Upper lobe of left lung (tissue), 6 donors: ENCODE data around the gene LONP2. TPM values are rescaled to one million over a fixed set of nuclear protein-coding genes. Genes with fewer than 3 reads are reported as not detected.

Experiments used
- ATAC-seq, 2 donors: fragments of 200-7000 bp; cut with Tn5 transposase; one replicate each; pipeline ENCODE4 v1.9.1; 2022; ENCODE audit warnings: mild to moderate bottlenecking in 2 of 2, moderate library complexity in 2 of 2; ENCODE audit not compliant: low FRiP score in 2 of 2
- DNase-seq, 2 donors: peaks; one replicate each; pipeline ENCODE4 v3.0.0-alpha.2; 2019 to 2020
- H3K27ac ChIP-seq, 4 donors: fragments of 200-600 bp; sonication (generic); one replicate each; pipeline ENCODE4 v1.5.1; 2016 to 2019
- H3K27me3 ChIP-seq, 4 donors: fragments of 200-600 bp; sonication (generic); one replicate each; pipeline ENCODE4 v1.5.1; 2017 to 2019
- H3K36me3 ChIP-seq, 4 donors: fragments of 200-600 bp; sonication (generic); one replicate each; pipeline ENCODE4 v1.5.1; 2016 to 2019
- H3K4me1 ChIP-seq, 4 donors: fragments of 200-600 bp; sonication (generic); one replicate each; pipeline ENCODE4 v1.5.1; 2018 to 2019
- H3K4me3 ChIP-seq, 4 donors: fragments of 200-600 bp; sonication (generic); one replicate each; pipeline ENCODE4 v1.5.1; 2017 to 2019; ENCODE audit warnings: mild to moderate bottlenecking in 2 of 4, moderate library complexity in 1 of 4
- H3K9me3 ChIP-seq, 4 donors: fragments of 200-600 bp; sonication (generic); one replicate each; pipeline ENCODE4 v1.5.1; 2018 to 2019
- CTCF ChIP-seq, 6 experiments: fragments of 450-650 bp in 4 of 6; fragments of 200-600 bp in 2 of 6; sonication (generic) in 2 of 6; IDR thresholded peaks; one replicate each; pipeline ENCODE4 v1.5.1; 2016 to 2019; ENCODE audit warnings: antibody characterized with exemption in 6 of 6
- EP300 ChIP-seq, 4 donors: sonication (generic); formaldehyde crosslinking; IDR thresholded peaks; one replicate each; pipeline ENCODE4 v1.5.1; 2017; ENCODE audit warnings: antibody characterized with exemption in 4 of 4, control low read depth in 2 of 4
- POLR2A ChIP-seq, 4 donors: fragments of 450-650 bp; IDR thresholded peaks; one replicate each; pipeline ENCODE4 v1.5.1; 2016 to 2017; ENCODE audit warnings: antibody characterized with exemption in 4 of 4, mild to moderate bottlenecking in 2 of 4
- POLR2AphosphoS5 ChIP-seq, 2 donors: sonication (generic); formaldehyde crosslinking; IDR thresholded peaks; one replicate each; pipeline ENCODE4 v1.5.1; 2017; ENCODE audit warnings: antibody characterized with exemption in 2 of 2
- WGBS, 2 donors: methylation state at CpG; one replicate each; pipeline ENCODE4 v1.1.5; 2017 to 2018; 5-methylcytosine and 5-hydroxymethylcytosine counted together
- total RNA-seq, 6 donors: library from RNA; depleted of rRNA in 4 of 6; stranded (reverse); fragments of >200 nt in 4 of 6; gene quantifications; one replicate each; pipeline versions ENCODE4 v1.1.0 to v1.2.1, GENCODE V29; 2016 to 2021
- donor health status: DM: no; HTN: no; CAD: no; lungs with moderate emphysema.
- donor health status: DM: no; HTN: yes; CAD: no; lungs with severe emphysema.

Gene LONP2
- total RNA-seq, 6 donors from 2014 or later, result 47.9 to 104 (median 57.8) TPM

- H3K27me3 ChIP-seq, result no peaks in the 10 kb centered on the region
- H3K36me3 ChIP-seq, result no peaks in the 10 kb centered on the region
- no peak for TF ChIP-seq EP300 (IDR thresholded peaks at IDR 0.05)
- no peak for TF ChIP-seq POLR2A (IDR thresholded peaks at IDR 0.05)
- no peak for TF ChIP-seq POLR2AphosphoS5 (IDR thresholded peaks at IDR 0.05)
- TF ChIP-seq CTCF (IDR thresholded peaks at IDR 0.05), result no peak
- WGBS, 2 donors, result 68 to 85% methylated on average over 3 of the region's 3 CpGs
- H3K4me1 ChIP-seq, result no peaks in the 10 kb centered on the region
- ATAC-seq, result no peak
- no peaks in the 10 kb centered on the region for H3K9me3 ChIP-seq
- DNase-seq, result no peak
- H3K4me3 ChIP-seq, result no peak overlapping the region
- H3K27ac ChIP-seq, result no peak overlapping the region
These were observed 32.1 kb upstream of the LONP2 start for GRCh38 chr16:48212033-48212432.

GRCh38 chr16:48215738-48216137, 28.4 kb upstream of the LONP2 start:
- Histone ChIP-seq H3K36me3 (no peaks in the 10 kb centered on the region), H3K27me3 (no peaks in the 10 kb centered on the region), H3K4me1 (no peaks in the 10 kb centered on the region), H3K27ac (no peak overlapping the region), H3K4me3 (no peak overlapping the region), H3K9me3 (no peaks in the 10 kb centered on the region)
- no peak for TF ChIP-seq POLR2A (IDR thresholded peaks at IDR 0.05)
- TF ChIP-seq POLR2AphosphoS5 (IDR thresholded peaks at IDR 0.05), result no peak
- no peak for TF ChIP-seq EP300 (IDR thresholded peaks at IDR 0.05)
- TF ChIP-seq CTCF (IDR thresholded peaks at IDR 0.05), result no peak
- ATAC-seq (no peak), DNase-seq (no peak)
- WGBS, 2 donors, result 70 to 87% methylated on average over 6 of the region's 6 CpGs

- Histone ChIP-seq H3K4me1 (no peaks in the 10 kb centered on the region), H3K27me3 (no peaks in the 10 kb centered on the region), H3K27ac (no peak overlapping the region), H3K9me3 (no peaks in the 10 kb centered on the region), H3K4me3 (no peak overlapping the region), H3K36me3 (no peaks in the 10 kb centered on the region)
- DNase-seq (no peak), ATAC-seq (no peak)
- no peak for TF ChIP-seq POLR2A (IDR thresholded peaks at IDR 0.05)
- no peak for TF ChIP-seq CTCF (IDR thresholded peaks at IDR 0.05)
- TF ChIP-seq POLR2AphosphoS5 (IDR thresholded peaks at IDR 0.05), result no peak
- no peak for TF ChIP-seq EP300 (IDR thresholded peaks at IDR 0.05)
- 74 to 88% methylated on average over 2 of the region's 2 CpGs for WGBS, 2 donors
These were observed 26.4 kb upstream of the LONP2 start for GRCh38 chr16:48217708-48218107.

- whole genome bisulfite sequencing, 2 donors, result 90 to 91% methylated on average over 3 of the region's 3 CpGs
- ATAC-seq, result no peak
- TF ChIP-seq EP300 (IDR thresholded peaks at IDR 0.05), result no peak
- no peak for TF ChIP-seq CTCF (IDR thresholded peaks at IDR 0.05)
- TF ChIP-seq POLR2AphosphoS5 (IDR thresholded peaks at IDR 0.05), result no peak
- TF ChIP-seq POLR2A (IDR thresholded peaks at IDR 0.05), result no peak
- Histone ChIP-seq H3K27ac (no peak overlapping the region), H3K9me3 (no peaks in the 10 kb centered on the region), H3K27me3 (no peaks in the 10 kb centered on the region), H3K4me3 (no peak overlapping the region), H3K4me1 (no peaks in the 10 kb centered on the region), H3K36me3 (no peaks in the 10 kb centered on the region)
- no peak for DNase-seq
These were observed 25.6 kb upstream of the LONP2 start for GRCh38 chr16:48218473-48218872.

- no peak for DNase-seq
- TF ChIP-seq POLR2AphosphoS5 (IDR thresholded peaks at IDR 0.05) (no peak), CTCF (IDR thresholded peaks at IDR 0.05) (no peak), POLR2A (IDR thresholded peaks at IDR 0.05) (no peak), EP300 (IDR thresholded peaks at IDR 0.05) (no peak)
- H3K9me3 ChIP-seq, result no peaks in the 10 kb centered on the region
- no peak for ATAC-seq
- no peaks in the 10 kb centered on the region for H3K27me3 ChIP-seq
- 68 to 71% methylated on average over 3 of the region's 3 CpGs for WGBS, 2 donors
- no peak overlapping the region for H3K4me3 ChIP-seq
- H3K4me1 ChIP-seq, result no peaks in the 10 kb centered on the region
- H3K36me3 ChIP-seq, result no peaks in the 10 kb centered on the region
- H3K27ac ChIP-seq, result no peak overlapping the region
These were observed 23.2 kb upstream of the LONP2 start for GRCh38 chr16:48220891-48221290.
